ENCODE results near the gene CDH13.

CDH13 gene

DNA sequence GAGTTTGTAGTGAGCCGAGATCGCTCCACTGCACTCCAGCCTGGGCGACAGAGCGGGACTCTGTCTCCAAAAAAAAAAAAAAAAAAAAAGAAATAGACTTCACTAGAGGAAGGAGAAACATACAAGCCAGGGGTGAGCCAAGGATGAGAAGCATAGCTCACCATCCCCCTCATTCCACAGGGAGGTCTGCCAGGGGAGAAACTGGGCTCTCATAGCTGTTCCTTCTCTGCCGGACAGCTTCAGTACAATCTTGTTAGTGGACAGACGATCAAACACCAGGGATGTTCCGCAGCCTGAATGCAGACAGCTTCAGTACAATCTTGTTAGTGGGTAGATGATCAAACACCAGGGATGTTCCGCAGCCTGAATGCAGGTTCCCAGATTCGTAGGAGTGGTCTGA, 509.6 kb downstream of the CDH13 start:
- DNase-seq = no peak

- no peak for DNase-seq
Measured at GRCh38 chr16:83136924-83137323, 510.2 kb downstream of the CDH13 start.

DNA sequence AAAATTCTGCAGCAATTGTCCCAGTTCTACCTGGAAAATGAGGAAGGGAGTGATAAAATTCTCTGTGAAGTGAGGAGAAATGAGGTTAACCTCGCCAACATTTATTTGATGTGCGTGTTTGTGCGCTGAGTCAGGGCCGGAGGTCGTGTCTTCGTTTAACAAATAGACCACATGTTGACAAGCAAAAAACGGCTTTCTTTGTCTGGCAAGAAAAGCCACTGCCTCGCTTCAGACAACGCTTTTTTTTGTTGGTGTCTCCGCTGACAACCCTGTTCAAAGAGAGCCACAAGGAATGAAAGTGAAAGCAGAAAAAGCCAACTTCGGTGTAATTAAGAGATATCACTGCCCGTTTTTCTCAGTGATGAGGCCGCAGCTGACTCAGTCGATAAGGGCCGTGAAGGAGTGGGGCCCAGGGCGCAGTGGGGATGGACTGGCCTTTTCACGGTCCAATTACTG, 510.6 kb downstream of the CDH13 start:
- no peak for DNase-seq

- DNase-seq = no peak
Measured at GRCh38 chr16:83137894-83138293, 511.1 kb downstream of the CDH13 start.

DNA sequence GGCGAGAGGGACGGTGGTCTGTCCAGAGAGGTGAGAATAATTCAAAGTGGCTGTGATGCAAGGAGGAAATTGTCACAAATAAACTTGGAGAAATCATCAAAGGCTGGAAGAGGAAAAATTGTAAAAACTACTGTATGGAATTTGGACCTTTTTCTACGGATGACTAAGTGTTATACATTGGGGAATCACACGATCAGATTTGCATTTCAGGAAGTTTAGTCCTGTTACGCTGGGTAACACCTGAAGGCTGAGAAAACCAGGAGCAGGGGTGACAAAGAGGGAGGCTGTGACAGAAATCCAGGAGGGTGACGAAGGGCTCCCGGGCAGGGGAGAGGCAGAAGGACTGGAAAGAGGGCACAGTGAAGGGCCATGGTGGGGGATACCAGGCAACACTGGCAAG, 511.7 kb downstream of the CDH13 start:
- DNase-seq = no peak

- DNase-seq = no peak
Measured at GRCh38 chr16:83138976-83139690, 512.4 kb downstream of the CDH13 start.

DNA sequence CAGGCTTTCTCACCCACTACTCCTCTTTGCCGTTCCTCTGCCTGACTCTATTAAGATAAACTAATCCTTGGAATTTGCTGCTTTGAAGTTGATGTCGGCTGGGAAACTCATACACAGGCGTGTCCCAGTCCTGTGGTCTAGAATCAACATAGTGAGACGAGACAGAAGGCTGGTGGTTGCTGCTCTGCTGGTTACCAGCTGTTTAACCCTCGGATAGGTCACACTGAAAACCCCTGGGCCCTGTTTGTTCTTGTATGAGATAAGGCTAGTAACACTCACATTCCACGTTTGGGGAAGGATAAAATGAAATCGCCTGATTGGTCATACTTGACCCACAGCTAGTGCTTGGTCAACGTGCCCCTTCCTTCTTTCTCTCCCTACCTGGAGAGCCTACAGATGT, 517.0 kb downstream of the CDH13 start:
- no peak for DNase-seq

GRCh38 chr16:83145297-83145696, 518.5 kb downstream of the CDH13 start:
- DNase-seq = no peak

DNA sequence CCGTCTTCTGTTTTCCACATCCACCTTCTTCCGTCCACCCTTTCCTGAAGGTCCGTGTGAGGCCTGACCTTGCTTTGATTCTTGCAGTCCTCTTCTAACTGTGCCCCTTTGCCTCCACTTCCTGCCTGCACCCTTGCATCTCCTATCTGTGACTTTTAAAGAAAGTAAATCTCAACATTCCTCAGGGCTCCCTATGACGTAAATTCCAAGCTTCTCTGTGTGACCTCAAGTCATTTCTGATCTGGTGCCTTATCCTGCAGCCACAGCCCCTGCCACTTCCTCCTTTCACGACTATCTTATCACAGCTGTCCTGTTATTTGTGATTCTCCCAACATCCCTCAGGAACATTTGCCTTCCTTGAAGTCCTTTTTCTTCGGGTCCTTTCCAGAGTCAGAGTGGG, 520.5 kb downstream of the CDH13 start:
- DNase-seq = no peak

- DNase-seq = no peak
Measured at GRCh38 chr16:83158320-83158957, 531.7 kb downstream of the CDH13 start.

DNA sequence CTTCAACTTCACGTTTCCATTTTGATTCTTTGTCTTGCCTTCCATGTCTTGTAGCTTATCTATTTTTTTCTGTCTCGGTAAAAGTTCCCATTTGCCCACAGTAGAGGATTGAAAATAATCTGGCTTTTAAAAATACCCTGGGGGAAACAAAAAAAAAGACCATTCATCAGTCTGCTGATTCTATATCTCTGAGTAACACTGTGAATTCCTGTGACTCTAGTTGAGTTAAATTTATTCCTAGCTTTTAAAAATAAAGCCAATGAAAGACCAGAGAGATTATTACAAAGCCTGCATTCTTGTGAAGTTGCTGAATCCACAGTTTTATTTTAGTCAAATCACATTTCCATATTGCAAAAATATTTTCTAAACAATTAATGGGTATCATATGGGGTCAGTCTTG, 532.3 kb downstream of the CDH13 start:
- DNase-seq = no peak

DNA sequence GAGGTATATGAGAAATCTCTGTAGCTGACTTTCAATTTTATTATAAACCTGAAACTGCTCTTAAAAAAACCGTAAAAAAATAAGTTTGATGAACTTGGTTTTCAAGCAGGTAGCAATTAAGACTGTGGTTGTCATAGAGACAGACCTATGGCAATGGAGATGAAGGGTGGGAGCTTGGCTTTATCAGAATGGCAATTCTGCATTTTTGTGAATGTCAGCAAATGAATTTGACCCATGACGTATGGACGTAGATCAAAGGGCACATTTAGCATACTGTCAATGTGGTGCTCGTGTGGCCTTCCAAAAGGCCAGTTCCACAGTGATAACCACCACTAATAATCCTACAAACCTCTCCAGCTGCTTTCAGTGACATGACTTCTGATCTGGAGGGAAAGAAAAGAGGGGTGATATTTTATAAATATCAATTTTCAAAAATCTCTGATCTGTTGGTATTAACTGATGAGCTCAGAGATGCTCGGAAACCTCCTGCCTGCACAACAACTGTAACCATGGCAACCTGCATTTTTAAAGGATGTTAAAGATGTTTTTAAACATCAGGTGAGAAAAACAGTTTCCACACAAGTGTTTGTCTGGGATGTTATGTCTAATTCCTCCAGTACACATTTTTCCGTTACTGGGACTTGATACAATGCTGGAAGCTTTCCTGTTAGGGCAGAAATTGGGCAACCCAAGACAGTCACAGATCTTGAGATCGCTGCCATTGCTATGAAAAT, 533.7 kb downstream of the CDH13 start:
- no peak for DNase-seq

- DNase-seq = no peak
Measured at GRCh38 chr16:83162791-83163190, 536.0 kb downstream of the CDH13 start.

- DNase-seq = no peak
Measured at GRCh38 chr16:83164816-83165215, 538.0 kb downstream of the CDH13 start.

DNA sequence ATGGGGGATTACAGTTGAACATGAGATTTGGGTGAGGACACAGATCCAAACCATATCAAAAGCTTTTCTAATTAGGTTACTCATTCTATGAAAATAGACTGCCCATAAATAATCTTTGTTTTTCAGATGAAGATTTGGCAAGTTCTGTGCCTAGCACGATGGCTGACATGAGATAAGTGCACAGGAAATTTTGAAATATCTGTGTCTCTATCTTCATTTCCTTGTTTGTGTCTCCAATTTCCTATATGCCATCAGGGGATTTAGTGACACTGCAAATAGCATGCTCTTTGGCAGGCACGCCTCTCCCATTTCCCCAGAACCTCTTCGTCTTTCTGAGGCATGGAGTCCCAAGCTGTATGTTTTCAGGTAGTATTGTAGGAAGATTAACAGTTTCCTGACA, 544.6 kb downstream of the CDH13 start:
- no peak for DNase-seq

DNA sequence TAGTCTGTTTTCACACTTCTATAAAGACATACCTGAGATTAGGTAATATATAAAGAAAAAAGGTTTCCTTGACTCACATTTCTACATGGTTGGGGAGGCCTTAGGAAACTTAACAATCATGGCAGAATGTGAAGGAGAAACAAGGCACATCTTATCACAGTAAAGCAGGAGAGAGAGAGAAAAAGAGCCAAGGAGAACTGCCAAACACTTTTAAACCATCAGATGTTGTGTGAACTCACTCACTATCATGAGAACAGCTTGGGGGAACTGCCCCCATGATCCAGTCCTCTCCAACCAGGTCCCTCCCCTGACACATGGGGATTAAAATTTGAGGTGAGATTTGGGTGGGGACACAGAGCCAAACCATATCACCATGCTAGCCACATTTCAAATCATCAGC, 547.9 kb downstream of the CDH13 start:
- DNase-seq = no peak

GRCh38 chr16:83176802-83177201, 550.0 kb downstream of the CDH13 start:
- no peak for DNase-seq

DNA sequence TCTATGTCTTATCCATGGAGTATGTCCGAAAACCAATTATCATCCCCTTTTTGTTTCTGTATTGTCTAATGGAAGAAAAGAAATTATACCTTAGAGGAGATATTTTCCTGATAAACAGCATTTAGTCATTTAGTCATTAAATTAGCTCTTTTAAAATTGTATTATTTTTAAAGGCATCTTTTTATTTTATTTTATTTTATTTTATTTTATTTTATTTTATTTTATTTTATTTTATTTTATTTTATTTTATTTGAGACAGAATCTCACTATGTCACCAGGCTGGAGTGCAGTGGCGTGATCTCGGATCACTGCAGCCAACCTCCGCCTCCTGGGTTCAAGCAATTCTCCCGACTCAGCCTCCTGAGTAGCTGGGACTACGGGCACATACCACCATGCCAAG, 559.1 kb downstream of the CDH13 start:
- DNase-seq = no peak

DNA sequence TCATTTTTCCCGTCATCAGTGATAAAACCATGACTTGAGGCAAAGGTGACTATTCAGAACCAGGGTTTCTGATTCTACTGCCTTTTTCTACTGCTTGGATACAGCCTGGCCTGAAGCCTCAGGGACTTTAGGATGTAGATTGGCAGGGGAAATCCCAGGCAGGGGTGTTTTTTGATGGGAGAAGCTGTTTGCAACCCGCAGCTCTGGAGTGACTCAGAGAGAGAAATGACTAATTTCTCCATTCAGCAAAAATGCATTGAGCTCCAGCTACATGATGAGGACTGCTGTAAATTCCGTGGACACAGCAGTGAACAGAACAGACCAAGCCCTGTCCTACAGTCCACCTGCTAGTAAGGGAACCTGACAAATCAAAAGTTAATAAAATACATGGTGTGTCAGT, 560.6 kb downstream of the CDH13 start:
- DNase-seq = no peak

GRCh38 chr16:83196796-83197195, 570.0 kb downstream of the CDH13 start:
- no peak for DNase-seq

GRCh38 chr16:83197450-83197849, 570.7 kb downstream of the CDH13 start:
- DNase-seq = no peak

GRCh38 chr16:83198977-83199376, 572.2 kb downstream of the CDH13 start:
- DNase-seq = no peak

- DNase-seq = peak; percentile 33
Measured at GRCh38 chr16:83200005-83200779, 573.4 kb downstream of the CDH13 start.
